GM08714 (cell line): Measurements from ENCODE around the gene DNPH1.

Experiments
- H3K4me3 ChIP-seq: fragments of 200-500 bp; sonication (Bioruptor generic); 2 replicates; pipeline ENCODE4 v1.5.1; 2014; ENCODE audit warnings: mild to moderate bottlenecking, low read length, inconsistent platforms
- ZNF274 ChIP-seq: IDR thresholded peaks from 2 replicates; pipeline ENCODE4 v1.6.1; 2012; ENCODE audit warnings: mild to moderate bottlenecking, low read depth, low read length

DNPH1 gene

DNA sequence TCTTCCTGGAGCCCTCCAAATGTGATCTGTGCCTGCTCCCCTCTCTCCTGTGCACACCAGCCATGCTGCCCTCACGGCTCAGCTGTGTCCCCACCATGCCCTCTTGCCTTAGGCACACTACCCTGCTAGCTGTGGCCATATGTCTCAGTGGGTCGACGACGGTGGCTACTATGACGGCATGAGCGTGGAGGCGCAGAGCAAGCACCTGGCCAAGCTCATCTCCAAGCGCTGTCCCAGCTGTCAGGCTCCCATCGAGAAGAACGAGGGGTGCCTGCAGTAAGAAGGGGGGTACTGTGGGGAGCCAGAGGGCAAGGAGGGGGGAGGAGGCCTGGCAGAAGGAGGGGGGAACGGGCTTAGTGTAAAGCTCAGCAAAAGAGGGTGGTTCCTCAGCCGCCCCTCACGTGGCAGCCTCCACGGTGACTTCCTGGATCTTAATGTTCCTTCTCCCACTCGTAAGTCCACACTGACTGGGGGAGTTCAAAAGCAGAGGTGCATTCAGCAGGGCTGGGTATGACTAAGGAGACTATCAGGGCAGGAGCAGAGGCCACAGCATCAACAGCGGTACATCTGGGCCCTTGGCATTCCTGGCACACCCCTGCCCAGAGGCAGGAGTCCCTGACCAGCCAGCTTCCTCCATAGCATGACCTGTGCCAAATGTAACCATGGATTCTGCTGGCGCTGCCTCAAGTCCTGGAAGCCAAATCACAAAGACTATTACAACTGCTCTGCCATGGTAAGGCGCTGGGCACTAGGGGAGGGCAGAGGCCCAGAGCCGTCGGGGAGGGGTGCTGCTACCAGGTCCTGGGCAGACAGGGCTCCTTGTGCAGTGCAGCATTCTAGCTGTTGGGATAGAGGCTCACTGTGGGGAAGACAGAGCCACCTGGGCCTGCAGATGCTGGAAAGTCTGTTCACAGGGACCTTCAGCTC, 8.0 kb downstream of the DNPH1 start:
- H3K4me3 ChIP-seq, result no peak overlapping the region
- no peak for TF ChIP-seq ZNF274

DNA sequence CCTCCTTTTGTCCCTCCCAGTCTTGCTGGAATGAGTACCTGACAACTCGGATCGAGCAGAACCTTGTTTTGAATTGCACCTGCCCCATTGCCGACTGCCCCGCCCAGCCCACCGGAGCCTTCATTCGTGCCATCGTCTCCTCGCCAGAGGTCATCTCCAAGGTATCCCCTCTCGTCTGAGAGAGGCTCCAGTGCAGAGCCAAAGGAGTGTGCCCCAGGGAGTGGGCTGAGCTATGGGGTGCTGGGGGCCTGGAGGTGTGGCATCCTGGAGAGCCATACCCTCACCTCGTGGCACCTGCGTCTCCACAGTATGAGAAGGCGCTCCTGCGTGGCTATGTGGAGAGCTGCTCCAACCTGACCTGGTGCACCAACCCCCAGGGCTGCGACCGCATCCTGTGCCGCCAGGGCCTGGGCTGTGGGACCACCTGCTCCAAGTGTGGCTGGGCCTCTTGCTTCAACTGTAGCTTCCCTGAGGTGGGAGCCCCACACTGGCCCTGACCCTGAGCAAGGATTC, 8.8 kb downstream of the DNPH1 start:
- TF ChIP-seq ZNF274, result no peak
- H3K4me3 ChIP-seq, result no peak overlapping the region

DNA sequence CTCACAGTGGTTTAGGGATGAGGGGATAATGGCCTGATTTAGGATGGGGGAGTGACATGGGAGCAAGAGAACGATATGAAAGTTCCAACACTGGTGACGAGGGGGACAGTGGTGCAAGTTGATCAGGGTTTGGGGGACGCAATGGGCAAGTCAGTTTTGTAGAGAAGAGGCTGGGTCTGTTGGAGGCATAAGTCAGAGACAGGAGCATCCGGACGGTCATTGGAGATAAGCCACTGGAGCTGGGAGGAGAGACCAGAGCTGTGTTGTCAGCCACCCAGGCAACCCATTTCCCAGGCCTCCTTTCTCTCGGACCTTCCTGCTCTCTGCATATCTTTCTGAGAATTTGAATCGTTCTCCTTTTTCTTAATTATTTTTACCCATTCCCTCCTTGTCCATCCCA, 9.5 kb downstream of the DNPH1 start:
- TF ChIP-seq ZNF274, result no peak

DNA sequence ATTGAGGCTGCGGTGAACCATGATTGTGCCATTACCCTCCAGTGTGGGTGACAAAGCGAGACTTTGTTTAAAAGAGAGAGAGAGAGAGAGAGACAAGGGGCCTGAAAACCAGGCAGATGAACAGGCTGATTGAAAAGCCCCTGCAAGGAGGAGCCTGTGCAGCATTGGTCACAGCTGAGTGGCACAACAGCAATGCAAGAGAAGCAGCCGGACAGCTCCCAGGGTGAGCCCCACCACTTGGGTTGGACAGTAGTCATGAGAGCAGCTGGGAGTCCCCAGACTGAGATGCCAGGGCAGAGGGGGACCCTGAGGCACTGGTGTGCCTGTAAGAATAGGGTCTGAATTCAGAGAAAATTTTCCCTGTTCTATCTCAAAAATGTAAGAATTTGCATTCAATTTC, 10.2 kb downstream of the DNPH1 start:
- TF ChIP-seq ZNF274, result no peak
- no peak overlapping the region for H3K4me3 ChIP-seq

More for the DNA sequence above, 9.5 kb downstream of the DNPH1 start:
- H3K4me3 ChIP-seq, result no peak overlapping the region

DNA sequence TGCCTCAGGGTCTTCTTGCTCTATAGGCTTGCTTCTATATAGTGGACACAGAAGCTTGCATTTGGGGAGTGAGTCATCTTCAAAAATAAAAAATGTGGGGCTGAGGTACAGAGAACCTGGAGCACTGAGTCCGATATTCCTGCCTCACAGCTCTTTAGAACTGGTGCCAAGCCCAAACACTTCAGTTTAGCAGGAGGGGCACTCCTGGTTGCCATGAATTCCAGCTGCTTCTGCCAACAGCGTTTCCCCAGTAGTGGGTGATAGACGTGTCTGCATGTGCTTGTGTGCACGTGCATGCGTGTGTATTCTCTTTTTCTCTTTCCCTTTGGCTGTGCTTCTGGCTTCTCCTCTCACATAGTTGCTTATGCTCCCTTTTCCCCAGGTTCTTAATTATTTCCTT, 11.9 kb downstream of the DNPH1 start:
- no peak overlapping the region for H3K4me3 ChIP-seq
- no peak for TF ChIP-seq ZNF274

DNA sequence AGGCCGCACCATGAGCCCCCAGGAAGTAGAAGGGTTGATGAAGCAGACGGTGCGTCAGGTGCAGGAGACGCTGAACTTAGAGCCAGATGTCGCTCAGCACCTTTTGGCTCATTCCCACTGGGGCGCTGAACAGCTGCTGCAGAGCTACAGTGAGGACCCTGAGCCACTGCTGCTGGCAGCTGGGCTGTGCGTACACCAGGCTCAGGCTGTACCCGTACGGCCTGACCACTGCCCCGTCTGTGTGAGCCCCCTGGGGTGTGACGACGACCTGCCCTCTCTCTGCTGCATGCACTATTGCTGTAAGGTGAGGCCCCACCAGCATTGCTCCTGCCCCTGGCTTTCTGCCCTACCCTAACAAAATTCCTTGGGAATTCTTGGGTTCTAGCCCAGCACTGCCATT, 13.1 kb downstream of the DNPH1 start:
- H3K4me3 ChIP-seq, result no peak overlapping the region
- no peak for TF ChIP-seq ZNF274

DNA sequence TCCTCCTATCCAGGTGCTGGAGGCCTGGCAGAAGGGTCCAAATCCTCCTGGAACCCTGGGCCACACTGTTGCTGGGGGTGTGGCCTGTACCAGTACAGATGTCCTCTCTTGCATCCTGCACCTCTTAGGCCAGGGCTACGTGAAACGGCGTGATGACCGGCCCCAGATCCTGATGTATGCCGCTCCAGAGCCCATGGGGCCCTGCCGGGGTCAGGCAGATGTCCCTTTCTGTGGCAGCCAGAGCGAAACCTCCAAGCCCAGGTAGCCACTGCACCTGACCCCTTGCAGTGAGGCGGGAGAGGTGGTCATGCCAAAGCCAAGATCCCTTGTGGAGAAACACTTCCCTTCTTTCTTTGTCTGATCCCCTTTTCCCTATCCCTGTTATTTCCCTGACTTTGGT, 14.2 kb downstream of the DNPH1 start:
- no peak overlapping the region for H3K4me3 ChIP-seq
- no peak for TF ChIP-seq ZNF274

DNA sequence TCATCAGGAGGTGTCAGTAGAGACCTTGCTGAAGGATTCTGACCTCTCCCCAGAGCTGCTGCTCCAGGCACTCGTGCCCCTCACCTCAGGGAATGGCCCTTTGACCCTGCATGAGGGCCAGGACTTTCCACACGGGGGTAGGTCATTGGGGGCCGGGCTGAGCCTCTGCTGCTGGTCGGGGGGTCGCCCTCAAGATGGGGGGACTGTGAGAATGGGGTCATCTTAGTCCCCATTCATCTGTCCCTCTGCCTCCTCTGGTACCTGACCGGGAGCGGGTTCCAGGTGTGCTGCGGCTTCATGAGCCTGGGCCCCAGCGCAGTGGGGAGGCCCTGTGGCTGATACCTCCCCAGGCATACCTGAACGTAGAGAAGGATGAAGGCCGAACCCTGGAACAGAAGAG, 15.8 kb downstream of the DNPH1 start:
- TF ChIP-seq ZNF274, result no peak
- H3K4me3 ChIP-seq, result no peak overlapping the region

DNA sequence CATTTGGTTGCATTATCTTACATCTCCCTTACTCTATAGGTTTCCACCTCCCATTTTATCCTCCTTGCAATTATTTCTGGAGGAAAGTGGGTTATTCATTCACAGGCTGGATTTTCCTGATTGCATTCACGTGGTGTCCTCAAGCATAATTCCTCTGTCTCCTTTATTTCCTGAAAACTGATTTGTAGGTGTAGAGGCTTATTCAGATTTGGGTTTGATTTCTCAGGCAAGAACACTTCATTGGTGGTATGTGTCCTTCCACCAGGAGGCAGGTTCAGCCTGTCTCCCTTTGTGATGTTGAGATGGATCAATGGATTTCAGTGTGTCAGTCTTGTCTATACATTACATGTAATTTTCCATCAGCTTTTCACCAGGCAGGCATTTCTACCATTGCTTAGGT, 17.3 kb downstream of the DNPH1 start:
- no peak overlapping the region for H3K4me3 ChIP-seq
- no peak for TF ChIP-seq ZNF274

DNA sequence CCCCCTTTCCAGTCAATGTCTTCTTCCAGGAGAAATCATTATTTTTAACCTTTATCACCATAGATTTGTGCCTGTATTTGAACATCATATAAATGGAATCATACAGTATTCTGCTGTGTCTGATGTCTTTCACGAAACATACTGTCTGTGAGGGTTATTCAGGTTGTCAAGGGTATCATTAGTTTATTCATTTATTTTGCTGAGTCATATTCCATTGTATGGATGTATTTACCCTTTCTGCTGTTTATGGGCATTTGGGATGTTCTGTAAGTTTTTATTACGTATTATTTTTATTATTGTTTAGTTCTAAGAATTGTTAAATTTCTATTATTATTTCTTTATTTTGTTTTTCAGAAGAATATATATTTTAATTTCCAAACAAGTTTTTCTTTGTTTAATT, 22.0 kb downstream of the DNPH1 start:
- TF ChIP-seq ZNF274, result no peak
- H3K4me3 ChIP-seq, result no peak overlapping the region

DNA sequence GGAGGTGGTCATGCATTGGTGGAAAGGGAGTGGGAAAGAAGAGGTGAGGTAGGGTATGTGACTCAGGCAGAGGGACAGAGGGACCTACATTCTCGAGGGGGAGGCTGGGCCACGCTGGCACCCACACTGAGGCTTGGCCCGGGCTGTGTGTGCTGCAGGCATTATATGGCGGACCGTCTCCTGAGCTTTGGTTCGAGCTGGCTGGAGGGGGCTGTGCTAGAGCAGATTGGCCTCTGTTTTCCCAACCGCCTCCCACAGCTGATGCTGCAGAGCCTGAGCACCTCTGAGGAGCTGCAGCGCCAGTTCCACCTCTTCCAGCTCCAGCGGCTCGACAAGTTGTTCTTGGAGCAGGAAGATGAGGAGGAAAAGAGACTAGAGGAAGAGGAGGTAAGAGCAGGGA, 23.4 kb downstream of the DNPH1 start:
- TF ChIP-seq ZNF274, result no peak
- no peak overlapping the region for H3K4me3 ChIP-seq

DNA sequence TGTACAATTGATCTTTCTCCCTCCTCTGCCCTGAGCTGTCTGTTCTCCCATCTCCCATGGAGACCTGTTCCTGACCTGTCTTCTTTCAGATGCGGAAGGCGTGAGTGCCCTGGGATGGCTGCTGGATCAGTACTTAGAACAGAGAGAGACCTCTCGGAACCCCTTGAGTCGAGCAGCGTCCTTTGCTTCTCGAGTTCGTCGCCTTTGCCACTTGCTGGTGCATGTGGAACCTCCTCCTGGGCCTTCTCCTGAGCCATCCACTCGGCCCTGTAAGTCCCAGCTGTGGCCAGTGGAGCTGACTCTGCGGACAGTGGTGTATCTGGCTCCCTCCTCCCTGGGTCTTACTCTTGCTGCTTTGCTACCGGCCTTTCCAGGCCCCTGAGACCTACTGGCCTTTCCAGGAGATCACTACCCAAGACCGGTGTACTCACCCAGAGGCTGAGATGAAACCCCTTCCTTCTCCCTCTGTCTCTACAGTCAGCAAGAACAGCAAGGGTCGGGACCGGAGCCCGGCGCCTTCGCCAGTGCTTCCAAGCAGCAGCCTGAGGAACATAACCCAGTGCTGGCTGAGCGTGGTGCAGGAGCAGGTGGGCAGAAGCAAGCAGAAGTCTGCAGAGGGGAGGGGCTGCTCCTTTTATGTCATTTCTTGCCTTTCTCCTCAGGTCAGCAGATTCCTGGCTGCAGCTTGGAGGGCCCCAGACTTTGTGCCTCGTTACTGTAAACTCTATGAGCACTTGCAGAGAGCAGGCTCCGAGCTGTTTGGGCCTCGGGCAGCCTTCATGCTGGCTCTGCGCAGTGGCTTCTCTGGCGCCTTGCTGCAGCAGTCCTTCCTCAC, 24.8 kb downstream of the DNPH1 start:
- no peak for TF ChIP-seq ZNF274
- H3K4me3 ChIP-seq, result no peak overlapping the region

DNA sequence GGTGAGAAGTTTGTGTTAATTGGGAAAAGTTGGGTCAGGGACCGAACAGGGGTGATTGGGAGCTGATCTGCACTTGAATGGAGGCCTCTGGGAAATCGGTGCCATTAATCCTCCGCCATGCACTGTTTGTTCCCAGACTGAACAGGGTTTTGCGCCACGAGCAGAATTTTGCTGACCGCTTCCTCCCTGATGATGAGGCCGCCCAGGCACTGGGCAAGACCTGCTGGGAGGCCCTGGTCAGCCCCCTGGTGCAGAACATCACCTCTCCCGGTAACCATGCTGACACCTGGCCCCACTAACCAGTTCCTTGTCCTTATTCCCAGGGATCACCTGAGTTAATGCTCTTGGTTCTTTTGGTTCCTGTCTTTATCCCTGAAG, 25.6 kb downstream of the DNPH1 start:
- TF ChIP-seq ZNF274, result no peak
- no peak overlapping the region for H3K4me3 ChIP-seq

DNA sequence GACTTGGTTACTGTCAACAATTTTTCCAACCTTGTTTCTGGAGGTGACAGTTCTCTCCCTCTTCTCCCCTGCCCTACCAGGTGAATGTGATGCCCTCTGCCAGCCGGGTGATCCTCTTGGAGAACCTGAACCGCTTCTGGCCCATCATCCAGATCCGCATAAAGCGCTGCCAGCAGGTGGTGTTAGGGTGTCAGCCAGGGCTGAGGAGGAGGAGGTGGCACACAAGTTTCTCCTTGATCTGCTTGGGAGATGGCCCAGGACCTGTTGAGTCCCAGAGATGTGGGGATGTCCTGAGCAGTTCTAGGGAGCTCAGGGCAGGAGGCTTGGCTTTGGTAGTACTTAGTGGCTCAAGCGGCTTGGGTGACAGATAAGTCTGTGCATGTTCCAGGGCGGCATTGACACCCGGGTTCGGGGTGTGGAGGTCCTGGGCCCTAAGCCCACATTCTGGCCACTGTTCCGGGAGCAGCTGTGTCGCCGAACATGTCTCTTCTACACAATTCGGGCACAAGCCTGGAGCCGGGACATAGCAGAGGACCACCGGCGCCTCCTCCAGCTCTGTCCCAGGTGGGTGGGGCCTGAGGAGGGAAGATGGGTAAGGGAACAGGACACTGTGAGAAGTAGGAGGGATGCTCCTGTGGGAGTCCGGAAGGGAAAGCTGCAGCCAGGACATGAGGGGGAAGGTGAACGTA, 26.1 kb downstream of the DNPH1 start:
- H3K4me3 ChIP-seq, result no peak overlapping the region
- no peak for TF ChIP-seq ZNF274

DNA sequence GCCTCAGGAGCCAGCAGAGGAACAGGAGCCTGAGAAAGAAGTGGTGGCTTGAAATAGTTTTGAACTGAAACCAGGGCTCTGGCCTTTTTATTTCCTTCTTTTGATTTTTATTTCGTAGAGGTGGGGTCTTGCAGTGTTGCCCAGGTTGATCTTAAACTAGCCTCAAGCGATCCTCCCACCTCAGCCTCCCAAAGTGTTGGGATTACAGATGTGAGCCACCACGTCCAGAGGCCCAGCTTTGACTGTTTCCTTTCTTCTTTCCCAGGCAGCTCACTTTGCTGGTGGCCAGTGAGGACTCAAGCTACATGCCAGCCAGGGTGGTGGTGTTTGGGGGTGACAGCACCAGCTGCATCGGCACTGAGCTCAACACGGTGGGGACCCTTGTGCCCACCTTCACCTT, 26.8 kb downstream of the DNPH1 start:
- H3K4me3 ChIP-seq, result no peak overlapping the region
- no peak for TF ChIP-seq ZNF274
